Caco-2 (cell line): ENCODE measurements around the gene DNPEP. TPM values are rescaled to one million over a fixed set of nuclear protein-coding genes. Genes with fewer than 3 reads are reported as not detected.

Experiments used
- BruUV-seq: library from RNA; stranded (reverse); fragments of 400-500 nt; replicated peaks from 2 replicates; lab custom pipeline; 2021; lab: Mats Ljungman, UMichigan
- CTCF ChIA-PET: fragments of 300-600 bp; sonication (Branson Sonifier 250); formaldehyde crosslinking; loops from one replicate; lab custom pipeline; 2022; ENCODE audit warnings: antibody characterized with exemption; lab: Charles Lee
- POLR2A ChIA-PET: fragments of 300-600 bp; sonication (Branson Sonifier 250); formaldehyde crosslinking; loops from one replicate; lab custom pipeline; 2022; ENCODE audit warnings: antibody characterized with exemption; lab: Charles Lee
- DNase-seq, 2 experiments: peaks; one replicate each; pipeline versions ENCODE4 v3.0.0 to v3.0.0-alpha.2; 2020 to 2022
- H3K27me3 ChIP-seq: replicated peaks from 2 replicates; pipeline ENCODE4 v1.6.0; 2011; ENCODE audit warnings: low read length; ENCODE audit not compliant: control insufficient read depth, insufficient read depth
- H3K36me3 ChIP-seq: 2 replicates; pipeline ENCODE4 v1.5.1; 2011; ENCODE audit warnings: low read length; ENCODE audit not compliant: control insufficient read depth, insufficient read depth
- H3K4me1 ChIP-seq: fragments of 250-450 bp; sonication (Bioruptor Pico); 2 replicates; pipeline ENCODE4 v1.5.1; 2020; ENCODE audit warnings: mild to moderate bottlenecking
- H3K4me3 ChIP-seq: 2 replicates; pipeline ENCODE4 v1.5.1; 2011; ENCODE audit warnings: low read depth, mild to moderate bottlenecking, control low read depth, low read length
- H3K9me3 ChIP-seq: fragments of 250-450 bp; sonication (Bioruptor Pico); 2 replicates; pipeline ENCODE4 v1.5.1; 2020; ENCODE audit warnings: mild to moderate bottlenecking, moderate library complexity
- H3K27ac Mint-ChIP-seq: one replicate; pipeline ENCODE4 v1.8.0; 2022; ENCODE audit warnings: mixed read lengths; ENCODE audit not compliant: unreplicated experiment
- H3K27me3 Mint-ChIP-seq: one replicate; pipeline ENCODE4 v1.8.0; 2022; ENCODE audit warnings: mixed read lengths; ENCODE audit not compliant: insufficient read depth, unreplicated experiment
- H3K36me3 Mint-ChIP-seq: one replicate; pipeline ENCODE4 v1.8.0; 2022; ENCODE audit warnings: mild to moderate bottlenecking, mixed read lengths; ENCODE audit not compliant: insufficient read depth, unreplicated experiment
- H3K4me1 Mint-ChIP-seq: one replicate; pipeline ENCODE4 v1.8.0; 2022; ENCODE audit warnings: low read depth, mixed read lengths; ENCODE audit not compliant: unreplicated experiment
- H3K4me3 Mint-ChIP-seq: one replicate; pipeline ENCODE4 v1.8.0; 2022; ENCODE audit warnings: mild to moderate bottlenecking, moderate library complexity, mixed read lengths; ENCODE audit not compliant: unreplicated experiment
- H3K9me3 Mint-ChIP-seq: one replicate; pipeline ENCODE4 v1.8.0; 2022; ENCODE audit warnings: mixed read lengths; ENCODE audit not compliant: unreplicated experiment
- CTCF ChIP-seq, 2 experiments: fragments of 200-600 bp in 1 of 2; IDR thresholded peaks; 1 replicate in 1 of 2; 2 replicates in 1 of 2; pipeline versions ENCODE4 v1.5.1 to v1.8.0; 2011 to 2022; ENCODE audit warnings: antibody characterized with exemption in 1 of 2, control low read depth in 1 of 2, inconsistent platforms in 1 of 2, low read depth in 1 of 2, low read length in 1 of 2, mild to moderate bottlenecking in 1 of 2, moderate library complexity in 1 of 2; ENCODE audit not compliant: insufficient read depth in 1 of 2, severe bottlenecking in 1 of 2, unreplicated experiment in 1 of 2
- intact Hi-C: fragments of 100-400 bp; cut with micrococcal nuclease; formaldehyde crosslinking; loops from one replicate; pipeline ENCODE4 v1.10.0; 2022; ENCODE audit not compliant: unreplicated experiment
- total RNA-seq: library from RNA; stranded (reverse); gene quantifications from 2 replicates; pipeline ENCODE4 v1.2.3, GENCODE V29; 2022

Gene DNPEP
- total RNA-seq, 1 experiment from 2014 or later: 102 TPM

- H3K36me3 Mint-ChIP-seq: no peaks in the 10 kb centered on the region
- ChIA-PET CTCF (no interaction called here), POLR2A (no interaction called here)
- H3K27me3 ChIP-seq: no peaks in the 10 kb centered on the region
- no peaks in the 10 kb centered on the region for H3K9me3 Mint-ChIP-seq
- H3K4me3 Mint-ChIP-seq: no peak overlapping the region
- no peaks in the 10 kb centered on the region for H3K27me3 Mint-ChIP-seq
- H3K36me3 ChIP-seq: no peaks in the 10 kb centered on the region
- no peak for TF ChIP-seq CTCF (IDR thresholded peaks at IDR 0.05; ENCODE audit: insufficient read depth in 1 of 2, low read depth in 1 of 2, low read length in 1 of 2, severe bottlenecking in 1 of 2, unreplicated experiment in 1 of 2)
- DNase-seq: no peak
- intact Hi-C loops: no loop called here
- H3K9me3 ChIP-seq: no peaks in the 10 kb centered on the region
- H3K4me1 ChIP-seq: 0 out of 2 replicates have a peak, but pooled peaks cover 4% of the 10 kb centered on the region
- H3K4me1 Mint-ChIP-seq: no peaks in the 10 kb centered on the region
- no peak overlapping the region for H3K27ac Mint-ChIP-seq
- H3K4me3 ChIP-seq: no peak overlapping the region
- no TSS peak for BruUV-seq
Observed at GRCh38 chr2:219426068-219426443, 38.3 kb upstream of the DNPEP start.

GRCh38 chr2:219425238-219426067, 37.7 kb upstream of the DNPEP start:
- no peaks in the 10 kb centered on the region for H3K9me3 Mint-ChIP-seq
- H3K27me3 Mint-ChIP-seq: no peaks in the 10 kb centered on the region

More at GRCh38 chr2:219425238-219426067, 37.7 kb upstream of the DNPEP start:
- Histone ChIP-seq H3K4me3 (no peak overlapping the region), H3K4me1 (0 out of 2 replicates have a peak, but pooled peaks cover 4% of the 10 kb centered on the region), H3K27me3 (no peaks in the 10 kb centered on the region), H3K9me3 (no peaks in the 10 kb centered on the region), H3K36me3 (no peaks in the 10 kb centered on the region)
- H3K27ac Mint-ChIP-seq: no peak overlapping the region
- intact Hi-C loops: no loop called here
- H3K4me1 Mint-ChIP-seq: no peaks in the 10 kb centered on the region
- no TSS peak for BruUV-seq
- ChIA-PET CTCF (no interaction called here), POLR2A (no interaction called here)
- H3K36me3 Mint-ChIP-seq: no peaks in the 10 kb centered on the region
- no peak for TF ChIP-seq CTCF (IDR thresholded peaks at IDR 0.05; ENCODE audit: insufficient read depth in 1 of 2, low read depth in 1 of 2, low read length in 1 of 2, severe bottlenecking in 1 of 2, unreplicated experiment in 1 of 2)
- DNase-seq: no peak
- no peak overlapping the region for H3K4me3 Mint-ChIP-seq
